Measurements from ENCODE around the gene ANKRD27.

ANKRD27 gene

GRCh38 chr19:32619051-32619685 is 55.8 kb downstream of the ANKRD27 start (continued):
- TF ChIP-seq ISL1 (CRISPR knock-in tag; IDR thresholded peaks at IDR 0.05) (no peak), ZNF565 (CRISPR knock-in tag; conservative IDR thresholded peaks at IDR 0.05; ENCODE audit: low read depth) (no peak), CREB5 (CRISPR knock-in tag; IDR thresholded peaks at IDR 0.05; ENCODE audit: low read depth) (no peak), CSRNP3 (CRISPR knock-in tag; IDR thresholded peaks at IDR 0.05) (no peak), ZNF70 (CRISPR knock-in tag; IDR thresholded peaks at IDR 0.05) (no peak)

DNA sequence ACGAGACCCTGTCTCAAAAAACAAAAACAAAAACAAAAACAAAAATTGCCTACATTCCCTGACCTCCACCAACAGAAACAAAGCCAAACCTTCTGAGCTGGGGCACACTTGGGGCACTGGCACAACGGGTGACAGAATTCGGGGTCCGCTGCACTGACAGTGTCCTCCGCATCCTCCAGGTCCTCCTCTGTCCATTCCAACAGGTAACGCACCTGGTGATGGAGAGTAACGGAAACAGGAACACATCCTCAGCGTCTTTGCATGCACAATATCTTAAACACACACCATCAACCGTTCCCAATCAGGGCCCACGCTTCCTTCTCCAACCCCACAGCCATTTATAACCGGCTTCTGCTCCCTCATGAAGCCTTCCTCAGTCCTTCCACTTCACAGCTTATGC is 59.4 kb downstream of the ANKRD27 start:
- no peak for TF ChIP-seq PPARA (CRISPR knock-in tag; IDR thresholded peaks at IDR 0.05; ENCODE audit: borderline replicate concordance)
- no peak for TF ChIP-seq SNAI2 (CRISPR knock-in tag; IDR thresholded peaks at IDR 0.05)
- no peak for TF ChIP-seq TOX (CRISPR knock-in tag; IDR thresholded peaks at IDR 0.05; ENCODE audit: borderline replicate concordance)
- TF ChIP-seq POU6F1 (CRISPR knock-in tag; IDR thresholded peaks at IDR 0.05; ENCODE audit: borderline replicate concordance, low read depth): no peak
- TF ChIP-seq CSRNP3 (CRISPR knock-in tag; IDR thresholded peaks at IDR 0.05): no peak
- TF ChIP-seq ZFP30 (CRISPR knock-in tag; IDR thresholded peaks at IDR 0.05): no peak
- TF ChIP-seq CSDC2 (CRISPR knock-in tag; IDR thresholded peaks at IDR 0.05): no peak
- no peak for TF ChIP-seq ZNF565 (CRISPR knock-in tag; conservative IDR thresholded peaks at IDR 0.05; ENCODE audit: low read depth)
- no peak for TF ChIP-seq PATZ1 (CRISPR knock-in tag; IDR thresholded peaks at IDR 0.05; ENCODE audit: borderline replicate concordance)
- TF ChIP-seq OSR1 (CRISPR knock-in tag; IDR thresholded peaks at IDR 0.05): no peak
- no peak for TF ChIP-seq RARB (CRISPR knock-in tag; IDR thresholded peaks at IDR 0.05)
- TF ChIP-seq ESRRG (CRISPR knock-in tag; IDR thresholded peaks at IDR 0.05): no peak
- TF ChIP-seq ISL1 (CRISPR knock-in tag; IDR thresholded peaks at IDR 0.05): no peak
- no peak for TF ChIP-seq TCF4 (CRISPR knock-in tag; IDR thresholded peaks at IDR 0.05; ENCODE audit: borderline replicate concordance)
- no peak for TF ChIP-seq ARNTL (CRISPR knock-in tag; IDR thresholded peaks at IDR 0.05; ENCODE audit: borderline replicate concordance, low read depth)
- TF ChIP-seq ZC3H10 (CRISPR knock-in tag; IDR thresholded peaks at IDR 0.05): no peak
- TF ChIP-seq ZNF8 (CRISPR knock-in tag; IDR thresholded peaks at IDR 0.05): no peak
- no peak for TF ChIP-seq GLIS3 (CRISPR knock-in tag; IDR thresholded peaks at IDR 0.05)
- no peak for ATAC-seq

GRCh38 chr19:32614916-32615315 is 60.1 kb downstream of the ANKRD27 start:
- ATAC-seq: no peak
- TF ChIP-seq BACH2 (CRISPR knock-in tag; IDR thresholded peaks at IDR 0.05; ENCODE audit: borderline replicate concordance) (no peak), PATZ1 (CRISPR knock-in tag; IDR thresholded peaks at IDR 0.05; ENCODE audit: borderline replicate concordance) (no peak), TCF4 (CRISPR knock-in tag; IDR thresholded peaks at IDR 0.05; ENCODE audit: borderline replicate concordance) (no peak), ISL1 (CRISPR knock-in tag; IDR thresholded peaks at IDR 0.05) (no peak), SNAI2 (CRISPR knock-in tag; IDR thresholded peaks at IDR 0.05) (no peak)
